Endothelial cell of hepatic sinusoid (primary cell): Measurements from ENCODE around the gene AQP2.
"Not testable (repeated sequence)": the region's sequence is repeated elsewhere in the genome, so short reads cannot be mapped to it uniquely, and the experiment has no call there.

Source experiments
- in situ Hi-C: cut with HindIII; loops from 2 replicates; pipeline ENCODE4 v1.10.0; 2017; ENCODE audit warnings: low sequenced_read_pairs

The AQP2 gene

GRCh38 chr12:49984476-49985359, 34.2 kb downstream of the AQP2 start:
- in situ Hi-C loops, result no loop called here

GRCh38 chr12:49985981-49986380, 35.4 kb downstream of the AQP2 start:
- in situ Hi-C loops, result no loop called here

- in situ Hi-C loops, result not testable (repeated sequence)
These were observed 35.9 kb downstream of the AQP2 start for GRCh38 chr12:49986476-49986875.

- in situ Hi-C loops, result no loop called here
These were observed 37.2 kb downstream of the AQP2 start for GRCh38 chr12:49987625-49988303.

GRCh38 chr12:49989400-49989799, 38.9 kb downstream of the AQP2 start:
- in situ Hi-C loops, result not testable (repeated sequence)

- in situ Hi-C loops, result no loop called here
These were observed 39.7 kb downstream of the AQP2 start for GRCh38 chr12:49990273-49990672.

- in situ Hi-C loops, result no loop called here
These were observed 47.9 kb downstream of the AQP2 start for GRCh38 chr12:49998453-49998852.

- in situ Hi-C loops, result no loop called here
These were observed 53.1 kb downstream of the AQP2 start for GRCh38 chr12:50003595-50003994.

- in situ Hi-C loops, result loop anchor here (5.0 kb wide), 2 partner anchors 62 to 63 kb away; no protein-coding TSS in a partner anchor
These were observed 54.2 kb downstream of the AQP2 start for GRCh38 chr12:50004696-50005095.

- in situ Hi-C loops, result loop anchor here (5.0 kb wide), 2 partner anchors 62 to 63 kb away; no protein-coding TSS in a partner anchor
These were observed 54.6 kb downstream of the AQP2 start for GRCh38 chr12:50005175-50005574.

- in situ Hi-C loops, result loop anchor here (5.0 kb wide), 2 partner anchors 61 to 64 kb away; no protein-coding TSS in a partner anchor
These were observed 55.7 kb downstream of the AQP2 start for GRCh38 chr12:50006280-50006679.

- in situ Hi-C loops, result loop anchor here (5.0 kb wide), 2 partner anchors 60 to 65 kb away; no protein-coding TSS in a partner anchor
These were observed 56.4 kb downstream of the AQP2 start for GRCh38 chr12:50006754-50007442.
